HG02763 (cell line): ENCODE measurements around the gene FAM161B.

Experiments used
- ATAC-seq: cut with Tn5 transposase; IDR thresholded peaks from one replicate; pipeline ENCODE4 v1.9.1; 2021; ENCODE audit warnings: mild to moderate bottlenecking, moderate library complexity; ENCODE audit not compliant: unreplicated experiment

The FAM161B gene

DNA sequence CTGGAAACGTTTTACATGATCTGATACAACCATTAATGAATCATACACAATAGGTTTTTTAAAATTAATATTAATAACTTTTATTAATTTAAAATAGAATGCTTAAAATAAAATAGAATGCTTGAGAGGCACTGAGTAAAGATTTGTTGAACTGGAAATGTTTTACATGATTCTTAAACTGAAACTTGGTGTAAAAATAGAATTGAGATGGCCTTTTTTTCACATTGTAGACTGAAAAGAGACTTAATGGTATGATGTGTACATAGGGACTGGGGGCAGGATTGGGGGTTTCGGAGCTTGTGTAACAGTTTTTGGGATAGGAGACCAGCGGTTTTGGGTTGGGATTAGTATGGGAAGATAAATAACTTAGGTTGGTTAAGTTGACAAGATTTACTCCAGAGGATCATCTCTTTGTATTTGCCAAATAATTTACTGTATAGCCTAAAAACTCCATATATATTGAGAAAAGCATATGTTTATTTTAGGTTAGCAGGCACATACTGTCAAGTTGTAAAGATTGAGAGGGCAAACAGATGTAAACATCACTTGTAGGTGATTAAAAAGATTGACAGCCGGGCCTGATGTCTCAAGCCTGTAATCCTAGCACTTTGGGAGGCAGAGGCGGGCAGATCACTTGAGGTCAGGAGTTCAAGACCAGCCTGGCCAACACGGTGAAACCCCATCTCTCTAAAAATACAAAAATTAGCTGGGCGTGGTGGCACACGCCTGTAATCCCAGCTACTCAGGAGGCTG lies 65.3 kb downstream of the FAM161B start:
- no peak for ATAC-seq
